Measurements from ENCODE around the gene MVB12A. TPM values are rescaled to one million over a fixed set of nuclear protein-coding genes. Genes with fewer than 3 reads are reported as not detected.
A peak's percentile ranks its signal among the peaks of the same experiment; 100 is the strongest.

Gene MVB12A
- total and polyA plus RNA-seq, 2 experiments from 2014 or later, result 49.6 to 68.3 TPM

DNA sequence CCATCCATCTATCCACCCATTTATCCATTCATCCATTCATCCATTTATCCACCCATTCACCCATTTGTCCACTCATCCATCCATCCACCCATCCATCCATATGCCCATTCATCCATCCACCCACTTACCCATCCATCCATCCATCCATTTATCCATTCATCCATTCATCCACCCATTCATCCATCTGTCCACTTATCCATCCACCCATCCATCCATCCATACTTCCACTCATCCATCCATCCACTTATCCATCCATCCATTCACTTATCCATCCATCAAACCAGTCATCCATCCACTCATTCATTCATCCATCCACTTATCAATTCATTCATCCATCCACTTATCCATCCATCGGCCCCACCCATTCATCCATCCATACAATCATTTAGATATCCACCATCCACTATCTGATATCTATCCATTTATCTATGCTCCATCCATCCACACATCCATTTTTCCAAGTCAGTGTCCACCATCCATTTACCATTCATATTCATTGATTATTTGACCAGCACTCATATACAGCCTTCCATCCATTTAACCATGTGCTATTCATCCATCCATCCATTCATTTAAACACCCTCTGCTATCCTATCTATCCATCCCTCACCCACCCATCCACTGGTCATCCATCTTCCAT is 25.8 kb downstream of the MVB12A start:
- no peak for DNase-seq
- 93 to 95% methylated on average over 1 of the region's 1 CpG for WGBS, 2 experiments (ENCODE audit: low coverage in 1 of 2, low lambda C conversion rate in 2 of 2, missing lambda C conversion rate in 2 of 2)
- H3K79me2 ChIP-seq (ENCODE audit: insufficient read depth), result no peaks in the 10 kb centered on the region
- H3K4me3 ChIP-seq, result no peak overlapping the region
- in situ Hi-C loops (cut with MboI), result no loop called here
- peaks cover 6% of the 10 kb centered on the region; the same call in 1 of the 2 replicates for H3K4me1 ChIP-seq (ENCODE audit: insufficient read depth)
- no peaks in the 10 kb centered on the region for H3K9me2 ChIP-seq (ENCODE audit: insufficient read depth)
- no peaks in the 10 kb centered on the region for H3K36me3 ChIP-seq (ENCODE audit: low read depth)
- no peak overlapping the region for H3K9ac ChIP-seq
- H3K9me3 ChIP-seq (ENCODE audit: low read depth), result no peaks in the 10 kb centered on the region
- no peaks in the 10 kb centered on the region for H4K20me1 ChIP-seq (ENCODE audit: insufficient read depth)
- no peak overlapping the region for H3K27ac ChIP-seq
- no peaks in the 10 kb centered on the region for H3K27me3 ChIP-seq (replicated peaks; ENCODE audit: insufficient read depth)
- TF ChIP-seq EZH2phosphoT487 (IDR thresholded peaks at IDR 0.05; ENCODE audit: insufficient read depth, low read depth), result no peak
- TF ChIP-seq EZH2 (IDR thresholded peaks at IDR 0.05; ENCODE audit: insufficient read depth, poor library complexity, severe bottlenecking), result no peak
- H3K4me2 ChIP-seq (ENCODE audit: unreplicated experiment), result no peak overlapping the region
- H3F3A ChIP-seq (ENCODE audit: insufficient read depth), result peaks cover 7% of the 10 kb centered on the region
- no peak overlapping the region for H2AFZ ChIP-seq

DNA sequence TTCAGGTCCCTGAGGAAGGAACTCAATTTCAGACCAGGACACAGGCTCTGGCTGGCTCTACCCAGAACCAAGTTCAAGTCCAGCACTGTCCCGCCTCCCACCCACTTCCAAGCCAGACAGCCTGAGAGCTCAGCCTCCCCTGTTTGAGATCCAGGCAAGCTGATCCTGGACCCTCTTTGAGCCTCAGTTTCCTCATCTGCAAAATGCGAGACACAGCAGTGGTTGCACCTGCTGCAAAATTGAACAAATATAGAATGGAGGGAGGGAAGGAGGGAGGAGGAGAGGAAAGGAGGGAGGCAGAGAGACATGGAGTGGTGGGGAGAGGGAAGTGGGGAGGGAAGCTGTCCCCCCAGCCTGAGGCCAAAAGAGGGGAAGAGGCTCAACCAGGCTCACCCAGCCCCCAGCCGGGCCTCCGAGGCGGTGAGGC is 27.9 kb downstream of the MVB12A start:
- Histone ChIP-seq H3K36me3 (ENCODE audit: low read depth) (no peaks in the 10 kb centered on the region), H3K27me3 (replicated peaks; ENCODE audit: insufficient read depth) (no peaks in the 10 kb centered on the region), H3F3A (ENCODE audit: insufficient read depth) (no peaks in the 10 kb centered on the region), H3K27ac (no peak overlapping the region), H3K4me1 (ENCODE audit: insufficient read depth) (no peaks in the 10 kb centered on the region), H3K9me2 (ENCODE audit: insufficient read depth) (no peaks in the 10 kb centered on the region), H3K9me3 (ENCODE audit: low read depth) (no peaks in the 10 kb centered on the region), H3K79me2 (ENCODE audit: insufficient read depth) (no peaks in the 10 kb centered on the region), H3K4me3 (peak overlapping the region; percentile 66), H3K9ac (no peak overlapping the region), H4K20me1 (ENCODE audit: insufficient read depth) (no peaks in the 10 kb centered on the region), H3K4me2 (ENCODE audit: unreplicated experiment) (no peak overlapping the region), H2AFZ (no peak overlapping the region)
- no peak for TF ChIP-seq EZH2phosphoT487 (IDR thresholded peaks at IDR 0.05; ENCODE audit: insufficient read depth, low read depth)
- TF ChIP-seq EZH2 (IDR thresholded peaks at IDR 0.05; ENCODE audit: insufficient read depth, poor library complexity, severe bottlenecking), result no peak
- 67 to 96% methylated on average over 2 to 3 of the region's 5 CpGs for WGBS, 2 experiments (ENCODE audit: low coverage in 1 of 2, low lambda C conversion rate in 2 of 2, missing lambda C conversion rate in 2 of 2)
- no peak for DNase-seq
- in situ Hi-C loops (cut with MboI), result no loop called here

DNA sequence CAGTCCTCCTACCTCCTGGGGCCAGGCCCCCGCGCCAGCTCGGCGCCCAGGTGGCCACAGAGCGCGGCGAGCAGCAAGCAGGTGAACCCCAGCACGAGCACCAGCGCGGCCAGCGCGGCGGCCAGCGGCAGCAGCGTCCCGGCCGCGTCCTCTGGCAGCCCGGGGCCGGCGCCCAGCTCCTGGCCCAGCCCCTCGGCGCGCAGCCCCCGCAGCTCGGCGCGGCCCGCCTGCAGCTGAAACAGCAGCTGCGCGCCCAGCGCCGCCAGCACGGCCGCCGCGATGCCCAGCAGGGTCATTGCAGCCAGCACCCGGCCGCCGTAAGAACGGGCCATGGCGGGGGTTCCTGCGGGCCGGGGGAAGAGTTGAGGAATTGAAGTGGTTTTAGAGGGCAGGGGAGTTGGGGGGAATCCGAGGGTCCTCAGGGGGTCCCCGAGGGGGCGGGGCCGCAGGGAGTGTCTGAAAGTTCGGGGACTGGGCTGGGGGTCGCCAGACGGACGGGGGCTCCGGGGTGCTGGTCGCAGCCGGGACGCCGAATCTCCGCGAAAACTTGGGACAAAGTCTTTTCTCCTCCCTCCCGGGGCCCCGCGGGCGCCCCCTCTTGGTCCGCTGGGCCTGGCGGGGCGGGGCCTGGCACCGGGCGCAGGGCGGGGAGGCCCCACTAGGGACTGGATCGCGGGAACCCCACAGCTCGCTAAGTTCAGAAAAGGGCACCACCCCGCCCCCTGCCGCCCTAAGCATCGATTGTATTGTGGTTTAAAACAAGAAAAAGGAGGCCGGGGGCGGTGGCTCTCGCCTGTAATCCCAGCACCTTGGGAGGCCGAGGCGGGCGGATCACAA is 28.5 kb downstream of the MVB12A start, which contains the start of gene TMEM221:
TSS of gene TMEM221 (minus strand) at position 538 of the 837 bp plus-strand sequence. CDS start at position 332, 206 bp downstream.
- H3K9me3 ChIP-seq (ENCODE audit: low read depth), result no peaks in the 10 kb centered on the region
- no peak for TF ChIP-seq EZH2 (IDR thresholded peaks at IDR 0.05; ENCODE audit: insufficient read depth, poor library complexity, severe bottlenecking)
- no peak for TF ChIP-seq EZH2phosphoT487 (IDR thresholded peaks at IDR 0.05; ENCODE audit: insufficient read depth, low read depth)
- peak within 1 kb of the TSS; percentile 81 for H3K4me2 ChIP-seq (ENCODE audit: unreplicated experiment)
- no peaks in the 10 kb centered on the region for H3F3A ChIP-seq (ENCODE audit: insufficient read depth)
- in situ Hi-C loops (cut with MboI), result no loop called here
- H3K27me3 ChIP-seq (replicated peaks; ENCODE audit: insufficient read depth), result no peaks in the 10 kb centered on the region
- no peaks in the 10 kb centered on the region for H3K36me3 ChIP-seq (ENCODE audit: low read depth)
- 0 out of 2 replicates have a peak within 1 kb of the TSS, but pooled peaks have one; percentile 43 for H3K9ac ChIP-seq
- no peaks in the 10 kb centered on the region for H3K79me2 ChIP-seq (ENCODE audit: insufficient read depth)
- 1% methylated on average over 34 to 71 of the region's 81 CpGs for WGBS, 2 experiments (ENCODE audit: low coverage in 1 of 2, low lambda C conversion rate in 2 of 2, missing lambda C conversion rate in 2 of 2)
- no peak within 1 kb of the TSS for H3K27ac ChIP-seq
- H3K9me2 ChIP-seq (ENCODE audit: insufficient read depth), result no peaks in the 10 kb centered on the region
- H2AFZ ChIP-seq, result peak within 1 kb of the TSS; percentile 77
- peak; percentile 69 for DNase-seq
- no peaks in the 10 kb centered on the region for H4K20me1 ChIP-seq (ENCODE audit: insufficient read depth)
- no peaks in the 10 kb centered on the region for H3K4me1 ChIP-seq (ENCODE audit: insufficient read depth)
- peak within 1 kb of the TSS; percentile 66 for H3K4me3 ChIP-seq

DNA sequence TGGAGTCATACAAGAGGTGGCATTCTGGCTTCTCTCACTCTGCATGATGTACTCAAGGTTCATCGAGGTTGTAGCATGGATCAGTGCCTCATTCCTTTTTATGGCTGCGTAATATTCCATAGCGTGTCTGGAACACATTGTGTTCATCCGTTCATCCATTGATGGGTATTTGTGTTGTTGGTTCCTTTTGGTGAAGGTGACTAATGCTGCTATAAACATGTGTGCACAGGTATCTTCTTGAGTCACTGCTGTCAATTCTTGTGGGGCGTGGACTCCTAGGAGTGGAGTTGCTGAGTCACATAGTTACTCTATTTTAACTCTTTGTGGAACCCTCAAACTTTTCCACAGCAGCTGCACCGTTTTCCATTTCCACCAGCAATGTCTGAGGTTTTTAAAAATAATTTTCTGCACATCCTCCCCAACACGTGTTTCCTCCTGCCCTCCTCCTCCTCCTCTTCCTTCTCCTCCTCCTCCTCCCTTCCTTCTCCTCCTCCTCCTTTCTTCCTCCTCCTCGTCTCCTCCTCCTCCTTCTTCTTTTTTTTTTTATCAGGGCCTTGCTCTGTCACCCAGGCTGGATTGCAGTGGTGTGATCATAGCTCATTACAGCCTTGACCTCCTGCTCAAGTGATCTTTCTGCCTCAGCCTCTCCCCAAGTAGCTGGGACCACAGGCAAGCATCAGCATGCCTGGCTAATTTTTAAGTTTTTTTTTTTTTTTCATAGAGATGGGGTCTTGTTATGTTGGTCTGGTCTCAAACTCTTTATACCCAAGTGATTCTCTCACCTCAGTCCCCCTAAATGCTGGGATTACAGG is 30.6 kb downstream of the MVB12A start:
- WGBS, 2 experiments (ENCODE audit: low coverage in 1 of 2, low lambda C conversion rate in 2 of 2, missing lambda C conversion rate in 2 of 2), result 59 to 77% methylated on average over 7 to 8 of the region's 8 CpGs
- H4K20me1 ChIP-seq (ENCODE audit: insufficient read depth), result no peaks in the 10 kb centered on the region
- in situ Hi-C loops (cut with MboI), result no loop called here
- no peaks in the 10 kb centered on the region for H3K9me2 ChIP-seq (ENCODE audit: insufficient read depth)
- H3F3A ChIP-seq (ENCODE audit: insufficient read depth), result no peaks in the 10 kb centered on the region
- H3K4me1 ChIP-seq (ENCODE audit: insufficient read depth), result no peaks in the 10 kb centered on the region
- H3K9me3 ChIP-seq (ENCODE audit: low read depth), result no peaks in the 10 kb centered on the region
- no peak overlapping the region for H3K4me3 ChIP-seq
- no peak overlapping the region for H3K9ac ChIP-seq
- no peaks in the 10 kb centered on the region for H3K36me3 ChIP-seq (ENCODE audit: low read depth)
- H3K27ac ChIP-seq, result no peak overlapping the region
- DNase-seq, result no peak
- no peak overlapping the region for H2AFZ ChIP-seq
- H3K79me2 ChIP-seq (ENCODE audit: insufficient read depth), result no peaks in the 10 kb centered on the region
- no peak overlapping the region for H3K4me2 ChIP-seq (ENCODE audit: unreplicated experiment)
- TF ChIP-seq EZH2phosphoT487 (IDR thresholded peaks at IDR 0.05; ENCODE audit: insufficient read depth, low read depth), result no peak
- no peak for TF ChIP-seq EZH2 (IDR thresholded peaks at IDR 0.05; ENCODE audit: insufficient read depth, poor library complexity, severe bottlenecking)
- H3K27me3 ChIP-seq (replicated peaks; ENCODE audit: insufficient read depth), result peaks cover 12% of the 10 kb centered on the region; the same call in 1 of the 2 replicates

All from GM23248 (cell line).